Ovary (tissue), 3 donors: Measurements from ENCODE around the gene PTPRN2.

Experiments
- CTCF ChIP-seq, 3 donors: fragments of 450-650 bp in 2 of 3; fragments of 200-600 bp in 1 of 3; IDR thresholded peaks; one replicate each; pipeline versions ENCODE4 v1.5.1 to v1.8.0; 2016 to 2022; ENCODE audit warnings: antibody characterized with exemption in 3 of 3, mild to moderate bottlenecking in 1 of 3
- EP300 ChIP-seq: sonication (generic); formaldehyde crosslinking; IDR thresholded peaks from one replicate; pipeline ENCODE4 v1.6.1; 2017; ENCODE audit warnings: antibody characterized with exemption
- POLR2A ChIP-seq: fragments of 450-650 bp; IDR thresholded peaks from one replicate; pipeline ENCODE4 v1.6.1; 2017; ENCODE audit warnings: antibody characterized with exemption, mild to moderate bottlenecking, moderate library complexity
- donor health status: DM: no; HTN: no; CAD: no.

GRCh38 chr7:158074896-158075632 is 512.6 kb downstream of the PTPRN2 start:
- TF ChIP-seq CTCF (IDR thresholded peaks at IDR 0.05) (no peak), POLR2A (no peak), EP300 (no peak)
